ENCODE data around the gene NLRC5.

NLRC5 gene

DNA sequence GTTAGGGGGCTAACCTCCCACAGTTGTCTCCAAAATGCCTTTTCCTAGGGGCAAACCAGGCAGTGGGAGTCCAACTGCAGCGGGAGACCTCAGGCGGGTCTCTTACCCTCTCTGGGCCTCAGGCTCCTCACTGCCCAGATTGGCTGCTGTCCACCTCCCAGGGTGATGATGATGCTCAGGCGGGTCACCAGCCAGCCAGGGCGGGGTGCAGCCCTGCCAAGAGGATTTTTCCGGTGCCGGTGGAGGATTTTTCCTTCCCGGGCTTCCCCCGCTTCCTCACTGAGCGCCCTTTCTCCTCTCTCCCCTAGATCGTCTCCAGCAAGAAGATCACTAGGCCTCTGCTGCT is 125.8 kb downstream of the NLRC5 start:
- Histone ChIP-seq H3K79me2 (ENCODE audit: insufficient read depth, low read length) (no peaks in the 10 kb centered on the region), H3F3A (ENCODE audit: insufficient read depth, low read length) (no peaks in the 10 kb centered on the region), H3K9me2 (ENCODE audit: low read depth, low read length) (no peaks in the 10 kb centered on the region), H3K4me1 (ENCODE audit: insufficient read depth, low read length, severe bottlenecking) (no peaks in the 10 kb centered on the region), H2AFZ (ENCODE audit: low read length) (no peak overlapping the region), H3K27me3 (ENCODE audit: insufficient read depth, low read length) (0 out of 2 replicates have a peak, but pooled peaks cover 4% of the 10 kb centered on the region), H3K4me3 (ENCODE audit: low read depth, low read length, poor library complexity, severe bottlenecking) (no peak overlapping the region), H3K36me3 (ENCODE audit: insufficient read depth, low read length) (no peaks in the 10 kb centered on the region), H3K9me3 (ENCODE audit: low read length) (no peaks in the 10 kb centered on the region), H3K9ac (ENCODE audit: low read length) (no peak overlapping the region), H3K4me2 (ENCODE audit: low read length) (no peak overlapping the region), H3K27ac (ENCODE audit: low read depth, low read length, poor library complexity, severe bottlenecking) (no peak overlapping the region), H4K20me1 (ENCODE audit: insufficient read depth, low read length) (no peaks in the 10 kb centered on the region)
- no peak for TF ChIP-seq EZH2 (IDR thresholded peaks at IDR 0.05; ENCODE audit: borderline replicate concordance, low read length)

DNA sequence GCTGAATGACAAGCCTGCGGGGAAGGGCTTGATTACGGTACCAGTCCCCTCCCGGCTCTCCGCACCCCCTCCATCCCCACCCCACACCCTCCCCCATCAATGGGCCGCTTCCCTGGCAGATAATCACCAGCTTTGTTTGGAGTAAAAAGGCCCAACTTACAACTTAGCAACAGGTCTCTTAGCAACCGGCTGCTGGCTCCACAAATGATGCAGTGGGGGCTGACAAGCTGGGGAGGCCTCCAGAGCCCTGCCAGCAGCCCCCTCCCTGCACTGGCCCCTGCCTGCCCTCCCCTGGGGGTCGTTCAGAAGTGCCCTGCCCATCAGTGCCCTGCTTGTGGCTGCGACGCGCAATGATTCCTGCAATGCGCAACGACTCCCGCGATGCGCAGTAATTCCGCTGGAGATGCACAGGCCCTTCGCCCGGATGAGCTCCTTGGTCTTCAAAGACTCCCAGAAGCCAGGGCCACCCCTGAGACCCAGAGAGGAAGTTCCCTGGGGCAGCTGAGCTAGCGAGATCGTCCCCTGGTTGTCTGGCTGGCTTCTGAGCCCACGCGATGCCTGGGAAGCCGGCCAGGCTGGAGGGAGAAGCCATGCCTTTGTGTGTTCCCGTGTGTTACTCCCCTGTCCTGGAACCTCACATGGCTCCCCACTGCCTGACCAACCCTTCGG is 126.3 kb downstream of the NLRC5 start:
- TF ChIP-seq, protein P1, sequence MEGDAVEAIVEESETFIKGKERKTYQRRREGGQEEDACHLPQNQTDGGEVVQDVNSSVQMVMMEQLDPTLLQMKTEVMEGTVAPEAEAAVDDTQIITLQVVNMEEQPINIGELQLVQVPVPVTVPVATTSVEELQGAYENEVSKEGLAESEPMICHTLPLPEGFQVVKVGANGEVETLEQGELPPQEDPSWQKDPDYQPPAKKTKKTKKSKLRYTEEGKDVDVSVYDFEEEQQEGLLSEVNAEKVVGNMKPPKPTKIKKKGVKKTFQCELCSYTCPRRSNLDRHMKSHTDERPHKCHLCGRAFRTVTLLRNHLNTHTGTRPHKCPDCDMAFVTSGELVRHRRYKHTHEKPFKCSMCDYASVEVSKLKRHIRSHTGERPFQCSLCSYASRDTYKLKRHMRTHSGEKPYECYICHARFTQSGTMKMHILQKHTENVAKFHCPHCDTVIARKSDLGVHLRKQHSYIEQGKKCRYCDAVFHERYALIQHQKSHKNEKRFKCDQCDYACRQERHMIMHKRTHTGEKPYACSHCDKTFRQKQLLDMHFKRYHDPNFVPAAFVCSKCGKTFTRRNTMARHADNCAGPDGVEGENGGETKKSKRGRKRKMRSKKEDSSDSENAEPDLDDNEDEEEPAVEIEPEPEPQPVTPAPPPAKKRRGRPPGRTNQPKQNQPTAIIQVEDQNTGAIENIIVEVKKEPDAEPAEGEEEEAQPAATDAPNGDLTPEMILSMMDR (IDR thresholded peaks at IDR 0.05; ENCODE audit: low read length) = no peak
- no peak for TF ChIP-seq EZH2 (IDR thresholded peaks at IDR 0.05; ENCODE audit: borderline replicate concordance, low read length)
- H4K20me1 ChIP-seq (ENCODE audit: insufficient read depth, low read length) = no peaks in the 10 kb centered on the region
- H3K9me2 ChIP-seq (ENCODE audit: low read depth, low read length) = no peaks in the 10 kb centered on the region
- H3K4me2 ChIP-seq (ENCODE audit: low read length) = no peak overlapping the region
- H3K27ac ChIP-seq (ENCODE audit: low read depth, low read length, poor library complexity, severe bottlenecking) = no peak overlapping the region
- no peaks in the 10 kb centered on the region for H3F3A ChIP-seq (ENCODE audit: insufficient read depth, low read length)
- no peak overlapping the region for H2AFZ ChIP-seq (ENCODE audit: low read length)
- 0 out of 2 replicates have a peak, but pooled peaks cover 4% of the 10 kb centered on the region for H3K27me3 ChIP-seq (ENCODE audit: insufficient read depth, low read length)
- H3K79me2 ChIP-seq (ENCODE audit: insufficient read depth, low read length) = no peaks in the 10 kb centered on the region
- no peaks in the 10 kb centered on the region for H3K36me3 ChIP-seq (ENCODE audit: insufficient read depth, low read length)
- H3K9ac ChIP-seq (ENCODE audit: low read length) = no peak overlapping the region
- H3K4me1 ChIP-seq (ENCODE audit: insufficient read depth, low read length, severe bottlenecking) = no peaks in the 10 kb centered on the region
- H3K4me3 ChIP-seq (ENCODE audit: low read depth, low read length, poor library complexity, severe bottlenecking) = no peak overlapping the region
- no peaks in the 10 kb centered on the region for H3K9me3 ChIP-seq (ENCODE audit: low read length)

- TF ChIP-seq, protein P1 (IDR thresholded peaks at IDR 0.05; ENCODE audit: low read length) = no peak
- TF ChIP-seq EZH2 (IDR thresholded peaks at IDR 0.05; ENCODE audit: borderline replicate concordance, low read length) = no peak
- no peaks in the 10 kb centered on the region for H4K20me1 ChIP-seq (ENCODE audit: insufficient read depth, low read length)
- H3K27ac ChIP-seq (ENCODE audit: low read depth, low read length, poor library complexity, severe bottlenecking) = no peak overlapping the region
- H3K27me3 ChIP-seq (ENCODE audit: insufficient read depth, low read length) = 0 out of 2 replicates have a peak, but pooled peaks cover 4% of the 10 kb centered on the region
- no peak overlapping the region for H2AFZ ChIP-seq (ENCODE audit: low read length)
- no peak overlapping the region for H3K9ac ChIP-seq (ENCODE audit: low read length)
- H3K4me2 ChIP-seq (ENCODE audit: low read length) = no peak overlapping the region
- no peaks in the 10 kb centered on the region for H3K4me1 ChIP-seq (ENCODE audit: insufficient read depth, low read length, severe bottlenecking)
- no peak overlapping the region for H3K4me3 ChIP-seq (ENCODE audit: low read depth, low read length, poor library complexity, severe bottlenecking)
- no peaks in the 10 kb centered on the region for H3K36me3 ChIP-seq (ENCODE audit: insufficient read depth, low read length)
- no peaks in the 10 kb centered on the region for H3F3A ChIP-seq (ENCODE audit: insufficient read depth, low read length)
- no peaks in the 10 kb centered on the region for H3K9me2 ChIP-seq (ENCODE audit: low read depth, low read length)
- H3K9me3 ChIP-seq (ENCODE audit: low read length) = no peaks in the 10 kb centered on the region
- H3K79me2 ChIP-seq (ENCODE audit: insufficient read depth, low read length) = no peaks in the 10 kb centered on the region
Measured at GRCh38 chr16:57118461-57119084, 129.2 kb downstream of the NLRC5 start.

Measured in OCI-LY1 (cell line).